ENCODE data around the gene NDUFS6. TPM values are rescaled to one million over a fixed set of nuclear protein-coding genes. Genes with fewer than 3 reads are reported as not detected.

NDUFS6 gene
- total RNA-seq, 1 experiment from 2014 or later: 72.8 TPM

Other genes with a start within 250 kb of the NDUFS6 start
- gene MRPL36, start 1.6 kb upstream of the NDUFS6 start, total RNA-seq (2021): 89.5 and 102 TPM in 2 replicates
- gene IRX4, start 81.5 kb downstream of the NDUFS6 start, total RNA-seq (2021): not detected in 2 replicates